Panc1 (cell line): ENCODE measurements around the gene SCAF4. TPM values are rescaled to one million over a fixed set of nuclear protein-coding genes. Genes with fewer than 3 reads are reported as not detected.

Experiments used
- ATAC-seq: fragments of 200-7000 bp; cut with Tn5 transposase; 2 replicates; pipeline ENCODE4 v1.9.1; 2020; ENCODE audit warnings: mild to moderate bottlenecking, moderate library complexity
- BruUV-seq: library from RNA; stranded (reverse); fragments of 400-500 nt; replicated peaks from 2 replicates; lab custom pipeline; 2021; lab: Mats Ljungman, UMichigan
- CTCF ChIA-PET: fragments of 300-600 bp; sonication (Branson Sonifier 250); formaldehyde crosslinking; loops from one replicate; lab custom pipeline; 2022; ENCODE audit warnings: antibody characterized with exemption; lab: Charles Lee
- POLR2A ChIA-PET: fragments of 300-600 bp; sonication (Branson Sonifier 250); formaldehyde crosslinking; loops from one replicate; lab custom pipeline; 2022; ENCODE audit warnings: antibody characterized with exemption; lab: Charles Lee
- DNase-seq: peaks from one replicate; pipeline ENCODE4 v3.0.0-alpha.2; 2010; ENCODE audit warnings: low read depth, low spot score
- H3K27ac ChIP-seq: 2 replicates; pipeline ENCODE4 v1.5.1; 2011; ENCODE audit warnings: mild to moderate bottlenecking, low read length, inconsistent platforms
- H3K27me3 ChIP-seq: fragments of 200-500 bp; sonication (Bioruptor generic); 2 replicates; pipeline ENCODE4 v1.6.0; 2014; ENCODE audit warnings: low read length, inconsistent platforms; ENCODE audit not compliant: control insufficient read depth, insufficient read depth
- H3K36me3 ChIP-seq: fragments of 200-500 bp; sonication (Bioruptor generic); 2 replicates; pipeline ENCODE4 v1.5.1; 2014; ENCODE audit warnings: inconsistent platforms, mild to moderate bottlenecking, low read length, moderate library complexity; ENCODE audit not compliant: control insufficient read depth, insufficient read depth
- H3K4me1 ChIP-seq: 2 replicates; pipeline ENCODE4 v1.5.1; 2011; ENCODE audit warnings: inconsistent platforms, mild to moderate bottlenecking, low read length, moderate library complexity; ENCODE audit not compliant: control insufficient read depth, insufficient read depth
- H3K4me3 ChIP-seq, 2 experiments: 2 replicates each; pipeline ENCODE4 v1.5.1; 2011 to 2012; ENCODE audit warnings: low read depth in 2 of 2, low read length in 2 of 2, mild to moderate bottlenecking in 2 of 2, inconsistent platforms in 1 of 2, moderate library complexity in 1 of 2
- H3K9me3 ChIP-seq: fragments of 200-500 bp; sonication (Bioruptor generic); 2 replicates; pipeline ENCODE4 v1.5.1; 2014; ENCODE audit warnings: low read depth, mild to moderate bottlenecking, inconsistent platforms, low read length, moderate library complexity; ENCODE audit not compliant: control insufficient read depth, insufficient read depth
- CTCF ChIP-seq: fragments of 450-650 bp; IDR thresholded peaks from 2 replicates; pipeline ENCODE4 v1.5.1; 2017; ENCODE audit warnings: mild to moderate bottlenecking
- POLR2AphosphoS5 ChIP-seq: IDR thresholded peaks from 2 replicates; pipeline ENCODE4 v1.6.1; 2012; ENCODE audit warnings: mild to moderate bottlenecking, low read depth, low read length, moderate library complexity
- REST ChIP-seq, 2 experiments: IDR thresholded peaks; 2 replicates each; pipeline ENCODE4 v1.6.1; 2011 to 2012; ENCODE audit warnings: low read depth in 2 of 2, control low read depth in 1 of 2, low read length in 1 of 2, mild to moderate bottlenecking in 1 of 2, moderate library complexity in 1 of 2; ENCODE audit not compliant: insufficient read depth in 1 of 2
- SIN3A ChIP-seq: IDR thresholded peaks from 2 replicates; pipeline ENCODE4 v1.6.1; 2012; ENCODE audit warnings: low read depth, mild to moderate bottlenecking, low read length, moderate library complexity, borderline replicate concordance; ENCODE audit not compliant: insufficient read depth
- TCF7L2 ChIP-seq: IDR thresholded peaks from 2 replicates; pipeline ENCODE4 v1.6.1; 2011; ENCODE audit warnings: mild to moderate bottlenecking, low read depth, low read length, inconsistent platforms
- in situ Hi-C: cut with HindIII; loops from 2 replicates; pipeline ENCODE4 v1.10.0; 2016; ENCODE audit warnings: low sequenced_read_pairs, low pct_unique_long_range_greater_than_20kb
- intact Hi-C: fragments of 100-400 bp; cut with micrococcal nuclease; formaldehyde crosslinking; loops from one replicate; pipeline ENCODE4 v1.10.0; 2022; ENCODE audit not compliant: unreplicated experiment
- total RNA-seq: library from RNA; stranded (reverse); gene quantifications from one replicate; pipeline ENCODE4 v1.2.1, GENCODE V29; 2021; ENCODE audit not compliant: unreplicated experiment

Gene SCAF4
- total RNA-seq, 1 experiment from 2014 or later, result 28.4 TPM

GRCh38 chr21:31713115-31713514 is 18.8 kb downstream of the SCAF4 start:
- no peaks in the 10 kb centered on the region for H3K36me3 ChIP-seq
- no peaks in the 10 kb centered on the region for H3K9me3 ChIP-seq
- peaks cover 16% of the 10 kb centered on the region for H3K4me1 ChIP-seq
- in situ Hi-C loops, result no loop called here
- ATAC-seq (no peak), DNase-seq (no peak)
- no peak overlapping the region for H3K4me3 ChIP-seq
- no peak for TF ChIP-seq REST (IDR thresholded peaks at IDR 0.05; ENCODE audit: insufficient read depth in 1 of 2, low read depth in 2 of 2, low read length in 1 of 2)
- no peak for TF ChIP-seq TCF7L2
- no peak for TF ChIP-seq CTCF
- TF ChIP-seq SIN3A, result no peak
- TF ChIP-seq POLR2AphosphoS5, result no peak
- no TSS peak for BruUV-seq
- POLR2A ChIA-PET, result no interaction called here
- intact Hi-C loops, result no loop called here
- H3K27me3 ChIP-seq, result no peaks in the 10 kb centered on the region
- CTCF ChIA-PET, result no interaction called here
- no peak overlapping the region for H3K27ac ChIP-seq

- ATAC-seq, result no peak
- in situ Hi-C loops (no loop called here), intact Hi-C loops (no loop called here)
- H3K9me3 ChIP-seq, result no peaks in the 10 kb centered on the region
- no peak overlapping the region for H3K4me3 ChIP-seq
- BruUV-seq, result no TSS peak
- POLR2A ChIA-PET, result no interaction called here
- H3K4me1 ChIP-seq, result peaks cover 16% of the 10 kb centered on the region
- no peak for DNase-seq
- no peak overlapping the region for H3K27ac ChIP-seq
- no peaks in the 10 kb centered on the region for H3K27me3 ChIP-seq
- TF ChIP-seq CTCF (no peak), REST (IDR thresholded peaks at IDR 0.05; ENCODE audit: insufficient read depth in 1 of 2, low read depth in 2 of 2, low read length in 1 of 2) (no peak), TCF7L2 (no peak), SIN3A (no peak), POLR2AphosphoS5 (no peak)
- H3K36me3 ChIP-seq, result no peaks in the 10 kb centered on the region
- CTCF ChIA-PET, result no interaction called here
Measured at GRCh38 chr21:31711745-31712285, 20.1 kb downstream of the SCAF4 start.
